Measurements from ENCODE around the gene VPS4B. TPM values are rescaled to one million over a fixed set of nuclear protein-coding genes. Genes with fewer than 3 reads are reported as not detected.

VPS4B gene
- total RNA-seq, 1 donor from 2014 or later: 43.1 TPM

GRCh38 chr18:63438181-63438580 is 15.9 kb upstream of the VPS4B start:
- TF ChIP-seq CTCF (IDR thresholded peaks at IDR 0.05; ENCODE audit: unreplicated experiment): no peak
- Mint-ChIP-seq H3K36me3 (ENCODE audit: low read depth, unreplicated experiment) (no peaks in the 10 kb centered on the region), H3K4me3 (ENCODE audit: unreplicated experiment) (no peak overlapping the region), H3K4me1 (ENCODE audit: unreplicated experiment) (no peaks in the 10 kb centered on the region), H3K27me3 (ENCODE audit: unreplicated experiment) (no peaks in the 10 kb centered on the region), H3K27ac (ENCODE audit: unreplicated experiment) (no peak overlapping the region), H3K9me3 (ENCODE audit: unreplicated experiment) (no peaks in the 10 kb centered on the region)
- DNase-seq (ENCODE audit: low spot score): no peak

GRCh38 chr18:63433334-63433866 is 11.1 kb upstream of the VPS4B start:
- Mint-ChIP-seq H3K36me3 (ENCODE audit: low read depth, unreplicated experiment) (no peaks in the 10 kb centered on the region), H3K27ac (ENCODE audit: unreplicated experiment) (no peak overlapping the region), H3K27me3 (ENCODE audit: unreplicated experiment) (no peaks in the 10 kb centered on the region), H3K4me1 (ENCODE audit: unreplicated experiment) (no peaks in the 10 kb centered on the region), H3K9me3 (ENCODE audit: unreplicated experiment) (no peaks in the 10 kb centered on the region), H3K4me3 (ENCODE audit: unreplicated experiment) (no peak overlapping the region)
- TF ChIP-seq CTCF (IDR thresholded peaks at IDR 0.05; ENCODE audit: unreplicated experiment): no peak
- no peak for DNase-seq (ENCODE audit: low spot score)

DNA sequence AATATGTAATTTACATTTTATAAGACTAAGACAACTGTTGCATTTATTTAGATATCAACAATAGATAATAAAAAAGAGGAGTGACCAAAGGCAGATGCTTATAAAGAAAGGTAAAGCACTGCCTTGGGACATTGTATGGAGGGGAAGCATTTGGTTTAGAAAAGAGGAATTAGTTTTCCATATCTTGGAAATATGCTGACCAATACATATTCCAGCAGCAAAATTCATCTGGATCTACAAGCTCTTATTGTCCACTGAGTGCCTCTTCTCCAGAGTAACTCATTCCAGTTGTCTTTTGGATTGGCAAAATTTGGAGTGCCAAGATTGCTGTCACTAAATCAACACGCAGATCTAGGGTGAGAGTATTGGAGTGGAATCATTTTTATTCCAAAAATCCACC is 8.9 kb upstream of the VPS4B start:
- no peak for DNase-seq (ENCODE audit: low spot score)
- Mint-ChIP-seq H3K4me1 (ENCODE audit: unreplicated experiment) (no peaks in the 10 kb centered on the region), H3K9me3 (ENCODE audit: unreplicated experiment) (no peaks in the 10 kb centered on the region), H3K27ac (ENCODE audit: unreplicated experiment) (no peak overlapping the region), H3K27me3 (ENCODE audit: unreplicated experiment) (no peaks in the 10 kb centered on the region), H3K4me3 (ENCODE audit: unreplicated experiment) (no peak overlapping the region), H3K36me3 (ENCODE audit: low read depth, unreplicated experiment) (no peaks in the 10 kb centered on the region)
- no peak for TF ChIP-seq CTCF (IDR thresholded peaks at IDR 0.05; ENCODE audit: unreplicated experiment)

DNA sequence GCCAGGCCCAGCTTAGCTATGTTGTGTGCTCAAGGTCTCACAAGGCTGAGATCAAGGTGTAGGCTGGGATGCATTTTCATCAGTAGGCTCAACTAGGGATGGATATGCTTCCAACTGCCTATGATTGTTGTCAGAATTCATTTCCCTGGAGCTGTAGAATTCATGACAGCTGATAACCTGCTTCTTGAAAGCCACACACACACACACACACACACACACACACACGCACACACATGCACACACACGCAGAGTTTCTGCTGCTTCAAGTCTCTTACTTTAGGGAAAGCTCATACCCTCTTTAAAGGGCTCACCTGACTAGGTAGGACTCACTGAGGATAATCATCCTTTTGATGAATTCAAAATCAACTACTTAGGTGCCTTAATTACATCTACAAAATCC is 8.2 kb upstream of the VPS4B start:
- Mint-ChIP-seq H3K27me3 (ENCODE audit: unreplicated experiment) (no peaks in the 10 kb centered on the region), H3K36me3 (ENCODE audit: low read depth, unreplicated experiment) (no peaks in the 10 kb centered on the region), H3K27ac (ENCODE audit: unreplicated experiment) (no peak overlapping the region), H3K4me1 (ENCODE audit: unreplicated experiment) (no peaks in the 10 kb centered on the region), H3K9me3 (ENCODE audit: unreplicated experiment) (no peaks in the 10 kb centered on the region), H3K4me3 (ENCODE audit: unreplicated experiment) (no peak overlapping the region)
- DNase-seq (ENCODE audit: low spot score): no peak
- no peak for TF ChIP-seq CTCF (IDR thresholded peaks at IDR 0.05; ENCODE audit: unreplicated experiment)

DNA sequence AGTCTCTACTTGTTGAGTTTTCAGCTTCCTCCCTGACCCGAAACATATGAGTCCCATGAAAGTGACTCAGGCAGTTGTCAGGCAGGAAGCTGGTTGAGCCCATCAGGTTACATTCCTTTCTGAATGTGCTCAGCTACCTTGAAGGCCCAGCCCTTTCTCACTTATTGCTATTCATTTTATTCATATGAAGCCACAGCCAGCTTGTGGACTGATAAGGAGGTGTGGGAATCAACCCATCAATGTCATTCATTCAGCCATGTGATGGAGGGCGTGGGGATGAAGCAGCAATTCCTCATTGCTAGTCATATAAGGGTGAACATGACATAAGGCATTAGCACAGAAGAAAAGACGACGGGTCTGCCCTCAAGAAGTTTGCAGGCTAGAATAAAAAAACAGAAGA is 5.3 kb upstream of the VPS4B start:
- H3K27me3 Mint-ChIP-seq (ENCODE audit: unreplicated experiment): peaks cover 4% of the 10 kb centered on the region
- no peak for TF ChIP-seq CTCF (IDR thresholded peaks at IDR 0.05; ENCODE audit: unreplicated experiment)
- H3K4me3 Mint-ChIP-seq (ENCODE audit: unreplicated experiment): no peak overlapping the region
- H3K36me3 Mint-ChIP-seq (ENCODE audit: low read depth, unreplicated experiment): no peaks in the 10 kb centered on the region
- DNase-seq (ENCODE audit: low spot score): no peak
- no peak overlapping the region for H3K27ac Mint-ChIP-seq (ENCODE audit: unreplicated experiment)
- H3K4me1 Mint-ChIP-seq (ENCODE audit: unreplicated experiment): peaks cover 12% of the 10 kb centered on the region
- no peaks in the 10 kb centered on the region for H3K9me3 Mint-ChIP-seq (ENCODE audit: unreplicated experiment)

Measured in endothelial cell (in vitro differentiated cells).